ENCODE measurements around the gene FBXW5.

Gene FBXW5

GRCh38 chr9:136949817-136950655 lies 5.5 kb upstream of the FBXW5 start:
- DNase-seq (ENCODE audit: low read depth in 1 of 2, low spot score in 1 of 2): peak; percentile 93 to 96

GRCh38 chr9:136949239-136949816 lies 4.8 kb upstream of the FBXW5 start:
- DNase-seq (ENCODE audit: low read depth in 1 of 2, low spot score in 1 of 2): no peak

- no peak for DNase-seq (ENCODE audit: low read depth in 1 of 2, low spot score in 1 of 2)
Observed at GRCh38 chr9:136947955-136948510, 3.5 kb upstream of the FBXW5 start.

- no peak for DNase-seq (ENCODE audit: low read depth in 1 of 2, low spot score in 1 of 2)
Observed at GRCh38 chr9:136947028-136947891, 2.7 kb upstream of the FBXW5 start.

- DNase-seq (ENCODE audit: low read depth in 1 of 2, low spot score in 1 of 2): no peak
Observed at GRCh38 chr9:136946228-136947027, 1.9 kb upstream of the FBXW5 start.

GRCh38 chr9:136945333-136946227 lies 1.0 kb upstream of the FBXW5 start:
- no peak for DNase-seq (ENCODE audit: low read depth in 1 of 2, low spot score in 1 of 2)

GRCh38 chr9:136944212-136944518 lies 373 bp downstream of the FBXW5 start:
- DNase-seq (ENCODE audit: low read depth in 1 of 2, low spot score in 1 of 2): no peak

- no peak for DNase-seq (ENCODE audit: low read depth in 1 of 2, low spot score in 1 of 2)
Observed at GRCh38 chr9:136943291-136944211, 987 bp downstream of the FBXW5 start.

GRCh38 chr9:136942881-136943230 lies 1.7 kb downstream of the FBXW5 start:
- no peak for DNase-seq (ENCODE audit: low read depth in 1 of 2, low spot score in 1 of 2)

- no peak for DNase-seq (ENCODE audit: low read depth in 1 of 2, low spot score in 1 of 2)
Observed at GRCh38 chr9:136942112-136942880, 2.2 kb downstream of the FBXW5 start.

- DNase-seq (ENCODE audit: low read depth in 1 of 2, low spot score in 1 of 2): no peak
Observed at GRCh38 chr9:136941231-136942111, 3.1 kb downstream of the FBXW5 start.

- no peak for DNase-seq (ENCODE audit: low read depth in 1 of 2, low spot score in 1 of 2)
Observed at GRCh38 chr9:136940526-136941230, 3.9 kb downstream of the FBXW5 start.

GRCh38 chr9:136939996-136940525 lies 4.5 kb downstream of the FBXW5 start:
- no peak for DNase-seq (ENCODE audit: low read depth in 1 of 2, low spot score in 1 of 2)

GRCh38 chr9:136939431-136939995 lies 5.0 kb downstream of the FBXW5 start:
- DNase-seq (ENCODE audit: low read depth in 1 of 2, low spot score in 1 of 2): no peak

GRCh38 chr9:136937186-136938001 lies 7.1 kb downstream of the FBXW5 start:
- no peak for DNase-seq (ENCODE audit: low read depth in 1 of 2, low spot score in 1 of 2)
